Measurements from ENCODE around the gene GNPTG. TPM values are rescaled to one million over a fixed set of nuclear protein-coding genes. Genes with fewer than 3 reads are reported as not detected.
A peak's percentile ranks its signal among the peaks of the same experiment; 100 is the strongest.

The GNPTG gene
- polyA plus RNA-seq: 10 to 100 TPM; 44.3 to 76.5 (median 64.1) TPM

- peak; percentile 89 to 91 (median 90) for DNase-seq
- H3K27me3 Mint-ChIP-seq (ENCODE audit: low read depth in 3 of 3): peaks cover 25 to 38% (median 28%) of the 10 kb centered on the region in 3 donors
- peak within 1 kb of the TSS; percentile 85 to 89 (median 88) for H3K4me3 Mint-ChIP-seq
- H3K4me1 Mint-ChIP-seq: peaks cover 31 to 41% of the 10 kb centered on the region in 2 donors
- H3K27ac Mint-ChIP-seq: peak within 1 kb of the TSS; percentile 79 to 95 (median 85)
- H3K36me3 Mint-ChIP-seq: no peaks in the 10 kb centered on the region
- no peaks in the 10 kb centered on the region for H3K9me3 Mint-ChIP-seq
Observed at GRCh38 chr16:1351582-1352362, at the start of gene GNPTG, which contains the start of gene TSR3. TSS of gene GNPTG (plus strand) at chr16:1351931. CDS start at chr16:1351966, 35 bp downstream. TSS of gene TSR3 (minus strand) at chr16:1351878. CDS start at chr16:1351804, 74 bp downstream.

GRCh38 chr16:1305823-1306222, 45.9 kb upstream of the GNPTG start:
- Mint-ChIP-seq H3K4me3 (no peak overlapping the region), H3K4me1 (peaks cover 10 to 31% of the 10 kb centered on the region in 2 donors), H3K9me3 (no peaks in the 10 kb centered on the region), H3K27me3 (ENCODE audit: low read depth in 3 of 3) (peaks cover 6 to 18% (median 11%) of the 10 kb centered on the region in 3 donors), H3K27ac (no peak overlapping the region), H3K36me3 (peaks cover 0 to 3% (median 0%) of the 10 kb centered on the region in 3 donors)
- no peak for DNase-seq

- peaks cover 0 to 3% (median 0%) of the 10 kb centered on the region in 3 donors for H3K36me3 Mint-ChIP-seq
- peaks cover 15 to 36% of the 10 kb centered on the region in 2 donors for H3K4me1 Mint-ChIP-seq
- peak overlapping the region in 1 of 6 donors; percentile 16 for H3K27ac Mint-ChIP-seq
- no peak for DNase-seq
- H3K9me3 Mint-ChIP-seq: no peaks in the 10 kb centered on the region
- H3K4me3 Mint-ChIP-seq: peak overlapping the region in 4 of 5 donors; percentile 18 to 66 (median 32)
- peaks cover 6 to 18% (median 11%) of the 10 kb centered on the region in 3 donors for H3K27me3 Mint-ChIP-seq (ENCODE audit: low read depth in 3 of 3)
Observed at GRCh38 chr16:1306334-1306733, 45.4 kb upstream of the GNPTG start.

- peak overlapping the region; percentile 48 to 99 (median 99) for H3K27ac Mint-ChIP-seq
- H3K36me3 Mint-ChIP-seq: peaks cover 0 to 3% (median 0%) of the 10 kb centered on the region in 3 donors
- H3K9me3 Mint-ChIP-seq: no peaks in the 10 kb centered on the region
- H3K4me3 Mint-ChIP-seq: peak overlapping the region; percentile 85 to 95 (median 91)
- peaks cover 6 to 16% (median 15%) of the 10 kb centered on the region in 3 donors for H3K27me3 Mint-ChIP-seq (ENCODE audit: low read depth in 3 of 3)
- no peak for DNase-seq
- peaks cover 28 to 48% of the 10 kb centered on the region in 2 donors for H3K4me1 Mint-ChIP-seq
Observed at GRCh38 chr16:1308036-1308976, 43.4 kb upstream of the GNPTG start.

GRCh38 chr16:1308977-1309885, 42.5 kb upstream of the GNPTG start, which contains the start of gene UBE2I:
TSS of gene UBE2I (plus strand) at chr16:1309636. CDS start at chr16:1314031, 4,395 bp downstream.
- peak; percentile 99 for DNase-seq
- Mint-ChIP-seq H3K4me1 (peaks cover 29 to 44% of the 10 kb centered on the region in 2 donors), H3K27ac (peak within 1 kb of the TSS; percentile 98 to 100 (median 99)), H3K27me3 (ENCODE audit: low read depth in 3 of 3) (peaks cover 6 to 16% (median 15%) of the 10 kb centered on the region in 3 donors), H3K4me3 (peak within 1 kb of the TSS; percentile 97 to 99 (median 98)), H3K9me3 (no peaks in the 10 kb centered on the region), H3K36me3 (peaks cover 0 to 3% (median 0%) of the 10 kb centered on the region in 3 donors)

- Mint-ChIP-seq H3K27ac (peak overlapping the region; percentile 89 to 100 (median 98)), H3K4me1 (peaks cover 29 to 44% of the 10 kb centered on the region in 2 donors), H3K36me3 (peaks cover 0 to 3% (median 0%) of the 10 kb centered on the region in 3 donors), H3K4me3 (peak overlapping the region; percentile 97 to 99 (median 98)), H3K9me3 (no peaks in the 10 kb centered on the region), H3K27me3 (ENCODE audit: low read depth in 3 of 3) (peaks cover 8 to 15% (median 12%) of the 10 kb centered on the region in 3 donors)
- DNase-seq: peak; percentile 75 to 81 (median 79)
Observed at GRCh38 chr16:1309888-1310831, 41.6 kb upstream of the GNPTG start.

GRCh38 chr16:1310832-1311200, 40.9 kb upstream of the GNPTG start:
- peaks cover 29 to 45% of the 10 kb centered on the region in 2 donors for H3K4me1 Mint-ChIP-seq
- H3K36me3 Mint-ChIP-seq: peaks cover 0 to 3% (median 0%) of the 10 kb centered on the region in 3 donors
- peak; percentile 39 to 50 (median 47) for DNase-seq
- peak overlapping the region; percentile 97 to 99 (median 98) for H3K4me3 Mint-ChIP-seq
- peak overlapping the region; percentile 89 to 100 (median 98) for H3K27ac Mint-ChIP-seq
- no peaks in the 10 kb centered on the region for H3K9me3 Mint-ChIP-seq
- peaks cover 8 to 15% (median 12%) of the 10 kb centered on the region in 3 donors for H3K27me3 Mint-ChIP-seq (ENCODE audit: low read depth in 3 of 3)

- Mint-ChIP-seq H3K36me3 (peaks cover 0 to 7% (median 0%) of the 10 kb centered on the region in 3 donors), H3K27me3 (ENCODE audit: low read depth in 3 of 3) (peaks cover 8 to 15% (median 14%) of the 10 kb centered on the region in 3 donors), H3K27ac (peak overlapping the region; percentile 89 to 100 (median 98)), H3K4me3 (peak overlapping the region; percentile 97 to 99 (median 98)), H3K4me1 (peaks cover 29 to 44% of the 10 kb centered on the region in 2 donors), H3K9me3 (no peaks in the 10 kb centered on the region)
- no peak for DNase-seq
Observed at GRCh38 chr16:1311212-1311737, 40.5 kb upstream of the GNPTG start.

GRCh38 chr16:1311738-1312466, 39.8 kb upstream of the GNPTG start:
- Mint-ChIP-seq H3K27ac (peak overlapping the region in 1 of 6 donors; percentile 96), H3K4me3 (peak overlapping the region; percentile 97 to 99 (median 98)), H3K4me1 (peaks cover 29 to 43% of the 10 kb centered on the region in 2 donors), H3K9me3 (no peaks in the 10 kb centered on the region), H3K27me3 (ENCODE audit: low read depth in 3 of 3) (peaks cover 7 to 15% (median 14%) of the 10 kb centered on the region in 3 donors), H3K36me3 (peaks cover 0 to 13% (median 4%) of the 10 kb centered on the region in 3 donors)
- no peak for DNase-seq

- Mint-ChIP-seq H3K27me3 (ENCODE audit: low read depth in 3 of 3) (peaks cover 6 to 15% (median 14%) of the 10 kb centered on the region in 3 donors), H3K4me3 (peak overlapping the region; percentile 22 to 99 (median 58))
Observed at GRCh38 chr16:1312467-1312816, 39.3 kb upstream of the GNPTG start.

GRCh38 chr16:1312903-1313302, 38.8 kb upstream of the GNPTG start:
- Mint-ChIP-seq H3K27me3 (ENCODE audit: low read depth in 3 of 3) (peaks cover 6 to 15% (median 14%) of the 10 kb centered on the region in 3 donors), H3K4me1 (peaks cover 29 to 43% of the 10 kb centered on the region in 2 donors), H3K36me3 (peaks cover 0 to 18% (median 4%) of the 10 kb centered on the region in 3 donors), H3K9me3 (no peaks in the 10 kb centered on the region), H3K4me3 (peak overlapping the region; percentile 22 to 98 (median 44)), H3K27ac (peak overlapping the region in 1 of 6 donors; percentile 19)
- DNase-seq: no peak

More at GRCh38 chr16:1312467-1312816, 39.3 kb upstream of the GNPTG start:
- Mint-ChIP-seq H3K36me3 (peaks cover 0 to 14% (median 4%) of the 10 kb centered on the region in 3 donors), H3K27ac (peak overlapping the region in 1 of 6 donors; percentile 19), H3K9me3 (no peaks in the 10 kb centered on the region), H3K4me1 (peaks cover 29 to 43% of the 10 kb centered on the region in 2 donors)
- no peak for DNase-seq

All from immature natural killer cell (primary cell).